Measurements from ENCODE around the gene CFAP100. TPM values are rescaled to one million over a fixed set of nuclear protein-coding genes. Genes with fewer than 3 reads are reported as not detected.

CFAP100 gene
- polyA plus RNA-seq, 1 experiment, result not detected

DNA sequence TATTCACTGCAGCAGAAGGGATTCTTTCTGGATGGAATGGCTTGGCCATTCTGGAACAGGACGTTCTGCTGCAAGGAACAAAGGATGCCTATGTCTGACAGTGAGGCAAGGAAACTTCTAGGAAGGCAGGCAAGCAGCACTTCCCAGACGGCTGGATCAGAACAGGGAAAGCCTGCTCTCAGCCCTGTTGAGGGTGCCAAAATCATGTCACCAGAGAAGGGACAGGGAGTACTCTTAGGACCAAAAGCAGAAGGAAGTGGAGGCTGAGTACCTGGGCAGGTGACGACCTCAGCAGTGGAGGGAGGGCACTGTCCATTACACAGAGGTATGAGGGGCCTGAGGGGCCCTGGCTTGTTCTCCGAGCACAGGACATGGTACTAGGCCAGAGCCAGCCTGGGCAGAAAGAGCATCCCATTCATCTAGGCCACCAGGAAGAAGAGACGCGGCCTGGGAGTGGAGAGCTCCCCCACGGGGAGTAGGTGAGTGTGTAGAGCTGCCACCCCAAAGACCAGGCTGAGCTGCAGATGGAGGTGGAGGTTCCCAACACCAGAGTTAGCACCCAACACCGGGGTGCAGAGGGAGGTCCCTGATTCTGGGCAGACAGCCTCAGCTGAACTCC is 47.1 kb upstream of the CFAP100 start:
- ChIA-PET CTCF (interaction anchor here (1.0 kb wide), 1 partner anchor 101 kb away, joined by 7 read pairs; no protein-coding TSS in a partner anchor), POLR2A (no interaction called here)

DNA sequence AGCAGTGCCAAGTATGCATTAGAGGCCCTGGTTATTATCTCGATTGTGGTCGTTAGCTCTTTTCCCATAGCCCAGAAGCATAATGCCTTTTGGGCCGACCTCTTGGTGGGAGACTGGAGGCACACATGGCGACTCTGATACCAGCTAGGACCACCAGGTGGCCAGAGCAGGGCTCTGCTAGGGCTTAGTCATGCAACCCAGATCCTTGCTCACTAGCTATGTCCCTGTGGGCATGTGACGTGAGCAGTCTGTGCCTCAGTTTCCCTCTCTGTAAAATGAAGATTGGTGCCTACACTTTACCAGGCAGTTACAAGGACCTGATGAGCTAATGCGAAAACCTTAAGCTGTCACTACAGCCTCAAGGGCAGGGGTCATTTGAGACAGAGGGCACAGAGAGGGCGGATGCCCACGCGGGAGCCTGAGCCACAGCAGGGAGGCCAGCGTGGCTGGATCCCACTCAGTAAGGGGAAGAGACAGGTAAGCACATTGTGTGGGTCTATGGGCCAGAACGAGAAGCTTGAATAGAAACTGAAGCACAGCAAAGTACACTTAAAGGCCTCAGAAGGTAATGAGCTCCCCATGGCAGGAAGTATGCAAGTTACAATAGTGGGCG is 46.3 kb upstream of the CFAP100 start:
- no peak for DNase-seq (ENCODE audit: low read depth, low spot score)
- H3K9me3 ChIP-seq (ENCODE audit: control insufficient read depth, insufficient read depth, low read length), result no peaks in the 10 kb centered on the region
- H3K4me3 ChIP-seq (ENCODE audit: low read depth, low read length), result no peak overlapping the region
- no peak overlapping the region for H3K27ac ChIP-seq (ENCODE audit: low read depth, low read length)
- ChIA-PET CTCF (interaction anchor here (0.8 to 1.0 kb wide), 2 partner anchors 40 to 102 kb away, joined by 3 to 7 read pairs; no protein-coding TSS in a partner anchor), POLR2A (no interaction called here)
- TF ChIP-seq, protein P1, sequence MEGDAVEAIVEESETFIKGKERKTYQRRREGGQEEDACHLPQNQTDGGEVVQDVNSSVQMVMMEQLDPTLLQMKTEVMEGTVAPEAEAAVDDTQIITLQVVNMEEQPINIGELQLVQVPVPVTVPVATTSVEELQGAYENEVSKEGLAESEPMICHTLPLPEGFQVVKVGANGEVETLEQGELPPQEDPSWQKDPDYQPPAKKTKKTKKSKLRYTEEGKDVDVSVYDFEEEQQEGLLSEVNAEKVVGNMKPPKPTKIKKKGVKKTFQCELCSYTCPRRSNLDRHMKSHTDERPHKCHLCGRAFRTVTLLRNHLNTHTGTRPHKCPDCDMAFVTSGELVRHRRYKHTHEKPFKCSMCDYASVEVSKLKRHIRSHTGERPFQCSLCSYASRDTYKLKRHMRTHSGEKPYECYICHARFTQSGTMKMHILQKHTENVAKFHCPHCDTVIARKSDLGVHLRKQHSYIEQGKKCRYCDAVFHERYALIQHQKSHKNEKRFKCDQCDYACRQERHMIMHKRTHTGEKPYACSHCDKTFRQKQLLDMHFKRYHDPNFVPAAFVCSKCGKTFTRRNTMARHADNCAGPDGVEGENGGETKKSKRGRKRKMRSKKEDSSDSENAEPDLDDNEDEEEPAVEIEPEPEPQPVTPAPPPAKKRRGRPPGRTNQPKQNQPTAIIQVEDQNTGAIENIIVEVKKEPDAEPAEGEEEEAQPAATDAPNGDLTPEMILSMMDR (IDR thresholded peaks at IDR 0.05; ENCODE audit: low read depth, low read length), result peak; percentile 21; the same call in 1 of the 2 replicates
- H3K27me3 ChIP-seq (ENCODE audit: control insufficient read depth, insufficient read depth, low read length), result peaks cover 3% of the 10 kb centered on the region

More for the DNA sequence above, 47.1 kb upstream of the CFAP100 start:
- TF ChIP-seq, protein P1 (IDR thresholded peaks at IDR 0.05; ENCODE audit: low read depth, low read length), result no peak
- Histone ChIP-seq H3K27me3 (ENCODE audit: control insufficient read depth, insufficient read depth, low read length) (peaks cover 3% of the 10 kb centered on the region), H3K27ac (ENCODE audit: low read depth, low read length) (no peak overlapping the region), H3K4me3 (ENCODE audit: low read depth, low read length) (no peak overlapping the region), H3K9me3 (ENCODE audit: control insufficient read depth, insufficient read depth, low read length) (no peaks in the 10 kb centered on the region)
- no peak for DNase-seq (ENCODE audit: low read depth, low spot score)

DNA sequence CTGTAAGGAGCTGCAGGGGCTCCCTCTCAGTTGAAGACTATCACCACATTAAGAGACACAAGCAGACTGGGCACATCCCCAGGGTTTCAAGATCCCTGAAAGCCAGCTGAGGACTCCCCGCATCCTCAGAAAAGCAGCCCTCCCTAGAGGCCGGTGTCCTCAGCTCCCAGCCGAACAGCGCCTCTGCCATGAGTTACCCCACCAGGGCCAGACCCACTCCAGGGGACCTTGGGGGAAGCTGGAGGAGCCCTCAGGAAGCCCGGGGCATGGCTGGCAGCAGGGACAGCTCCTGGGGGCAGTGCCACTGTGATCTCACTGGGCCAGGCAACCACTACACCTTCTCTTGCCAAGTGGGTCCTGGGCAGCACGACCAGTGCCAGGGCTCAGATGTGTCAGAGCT is 45.6 kb upstream of the CFAP100 start:
- TF ChIP-seq, protein P1 (IDR thresholded peaks at IDR 0.05; ENCODE audit: low read depth, low read length), result no peak
- ChIA-PET POLR2A (no interaction called here), CTCF (interaction anchor here (0.8 kb wide), 1 partner anchor 40 kb away, joined by 3 read pairs; no protein-coding TSS in a partner anchor)
- DNase-seq (ENCODE audit: low read depth, low spot score), result no peak
- no peak overlapping the region for H3K27ac ChIP-seq (ENCODE audit: low read depth, low read length)
- H3K9me3 ChIP-seq (ENCODE audit: control insufficient read depth, insufficient read depth, low read length), result no peaks in the 10 kb centered on the region
- H3K4me3 ChIP-seq (ENCODE audit: low read depth, low read length), result no peak overlapping the region
- peaks cover 3% of the 10 kb centered on the region for H3K27me3 ChIP-seq (ENCODE audit: control insufficient read depth, insufficient read depth, low read length)

DNA sequence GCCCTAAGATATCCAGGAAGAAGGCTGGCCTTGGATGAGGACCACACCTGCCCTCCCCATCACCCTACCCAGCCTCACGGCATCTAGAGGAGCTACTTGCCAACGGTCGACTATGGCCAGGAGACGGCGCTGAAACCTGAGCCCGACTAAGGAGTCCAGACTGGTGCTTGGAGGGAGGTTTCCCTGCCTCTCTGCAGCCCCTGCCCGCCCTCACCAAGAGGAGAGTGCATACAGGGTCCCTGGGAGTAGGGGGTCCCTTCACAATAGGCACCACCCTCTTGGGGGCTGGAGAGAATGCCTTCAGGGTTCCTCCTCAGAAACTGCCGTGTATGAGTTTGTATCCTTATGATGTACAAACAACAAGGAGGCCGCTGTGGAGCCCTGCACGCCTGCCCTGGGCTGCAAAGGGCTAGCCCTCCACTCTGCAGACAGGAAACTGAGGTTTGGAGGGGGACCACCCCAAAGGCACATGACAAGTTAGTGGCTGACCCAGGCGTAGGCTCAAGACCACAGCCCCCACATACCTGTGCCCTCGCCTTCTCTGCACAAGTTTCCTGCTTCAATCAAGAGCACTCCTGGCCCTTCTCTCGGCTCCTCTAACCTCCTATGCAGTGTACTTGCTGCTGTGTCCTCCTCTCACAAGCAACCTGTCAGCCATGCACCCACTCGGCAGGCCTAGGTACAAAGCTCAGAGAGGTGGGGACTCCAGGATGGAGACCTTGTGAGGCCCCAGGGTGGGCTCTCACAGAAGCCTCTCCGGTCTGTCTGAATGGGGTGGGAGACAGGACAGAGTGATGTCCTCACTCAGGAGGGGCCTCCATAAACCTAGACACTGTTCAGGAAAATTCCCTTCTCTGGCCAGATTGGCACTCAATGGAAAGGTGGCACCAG is 44.9 kb upstream of the CFAP100 start:
- Histone ChIP-seq H3K9me3 (ENCODE audit: control insufficient read depth, insufficient read depth, low read length) (no peaks in the 10 kb centered on the region), H3K4me3 (ENCODE audit: low read depth, low read length) (no peak overlapping the region), H3K27me3 (ENCODE audit: control insufficient read depth, insufficient read depth, low read length) (peaks cover 3% of the 10 kb centered on the region), H3K27ac (ENCODE audit: low read depth, low read length) (no peak overlapping the region)
- no peak for DNase-seq (ENCODE audit: low read depth, low spot score)
- ChIA-PET POLR2A (no interaction called here), CTCF (no interaction called here)
- TF ChIP-seq, protein P1 (IDR thresholded peaks at IDR 0.05; ENCODE audit: low read depth, low read length), result no peak

All from AG04450 (cell line).